Measurements from ENCODE around the gene ZNF385C. TPM values are rescaled to one million over a fixed set of nuclear protein-coding genes. Genes with fewer than 3 reads are reported as not detected.

The ZNF385C gene
- total RNA-seq, 1 donor from 2014 or later: not detected

DNA sequence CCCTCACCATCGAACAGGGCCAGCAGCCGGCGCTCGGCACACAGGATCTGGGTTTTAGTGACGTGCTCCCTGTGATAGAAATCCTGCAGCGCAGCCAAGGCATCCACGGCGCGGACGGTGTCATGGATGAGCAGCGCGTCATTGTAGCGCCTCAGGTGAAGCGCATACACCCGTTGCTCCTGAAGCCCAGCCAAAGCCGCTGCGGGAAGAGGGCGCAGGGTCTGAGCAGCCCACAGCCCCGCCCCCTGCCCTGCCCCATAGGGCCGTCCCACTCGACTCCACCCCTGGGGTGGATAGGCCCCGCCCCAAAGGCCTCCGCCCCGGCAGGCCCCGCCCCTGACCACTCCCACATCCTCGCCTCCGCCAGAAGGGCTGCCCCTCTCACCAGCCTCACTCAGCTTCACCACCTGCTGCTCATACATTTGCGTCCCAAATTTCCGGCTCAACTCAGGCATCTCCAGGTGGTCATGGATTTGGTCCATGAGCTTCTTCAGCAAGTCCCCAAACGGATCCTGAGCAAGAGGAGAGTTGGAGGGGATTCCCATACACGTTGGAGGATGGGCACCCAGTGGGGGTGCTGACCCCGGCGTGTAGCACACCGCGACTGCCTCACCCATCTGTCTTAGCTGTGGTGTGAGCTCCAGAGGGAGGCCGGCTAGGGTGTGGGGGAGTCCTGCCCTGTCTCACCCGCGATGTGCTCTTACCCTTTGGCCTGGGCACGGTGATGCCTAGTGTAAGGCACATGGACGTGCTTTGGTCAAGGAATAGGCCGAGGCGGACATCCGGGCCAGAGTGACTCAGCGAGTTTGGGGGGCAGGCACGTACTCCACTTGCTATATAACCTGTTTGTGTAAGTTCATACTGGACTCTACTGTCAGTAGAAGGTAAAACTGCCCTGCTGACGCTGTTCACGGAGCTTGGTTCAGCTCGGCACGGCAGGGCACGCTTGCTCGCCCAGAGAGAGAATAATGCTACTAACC lies 9.6 kb upstream of the ZNF385C start:
- DNase-seq: peak; percentile 70

GRCh38 chr17:42107124-42107523 lies 8.9 kb upstream of the ZNF385C start:
- DNase-seq: no peak

- no peak for DNase-seq
These were observed 7.7 kb upstream of the ZNF385C start for GRCh38 chr17:42106009-42106408.

- DNase-seq: no peak
These were observed 6.0 kb upstream of the ZNF385C start for GRCh38 chr17:42104264-42104663.

DNA sequence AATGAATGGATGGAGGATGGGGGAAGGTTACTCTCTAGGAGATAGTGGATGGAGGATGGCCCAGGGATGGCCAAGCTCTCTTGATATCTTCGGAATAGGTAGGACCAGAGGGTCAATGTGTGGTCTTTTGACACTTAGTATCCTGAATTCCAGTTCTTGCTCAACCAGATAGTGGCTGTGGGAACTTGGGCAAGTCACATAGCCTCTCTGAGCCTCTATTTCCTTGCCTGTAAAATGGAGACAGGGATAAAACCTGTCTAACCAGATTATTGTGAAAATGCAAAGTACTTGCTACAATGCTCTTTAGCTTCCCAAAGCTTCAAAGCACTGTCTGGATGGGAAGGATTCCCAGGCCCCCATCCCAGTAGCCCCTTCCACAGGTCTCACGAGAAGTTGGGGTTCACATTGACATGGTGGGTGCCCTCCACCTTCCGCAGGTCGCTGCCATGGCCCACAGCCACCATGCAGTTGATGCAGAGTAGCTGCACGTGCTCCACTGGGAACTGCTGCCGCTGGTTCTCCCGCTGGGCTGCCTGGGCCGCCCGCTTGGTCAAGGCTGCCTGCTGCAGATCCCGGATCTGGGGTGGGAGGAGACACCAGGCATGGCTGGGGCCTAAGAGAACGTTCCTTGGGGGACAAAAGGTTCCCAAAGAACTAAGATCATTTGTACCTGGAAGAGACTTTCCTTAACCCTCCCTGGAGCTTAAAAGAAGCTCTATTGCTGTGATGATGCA lies 5.1 kb upstream of the ZNF385C start:
- DNase-seq: no peak

GRCh38 chr17:42101513-42102292 lies 3.4 kb upstream of the ZNF385C start:
- DNase-seq: peak; percentile 89

DNA sequence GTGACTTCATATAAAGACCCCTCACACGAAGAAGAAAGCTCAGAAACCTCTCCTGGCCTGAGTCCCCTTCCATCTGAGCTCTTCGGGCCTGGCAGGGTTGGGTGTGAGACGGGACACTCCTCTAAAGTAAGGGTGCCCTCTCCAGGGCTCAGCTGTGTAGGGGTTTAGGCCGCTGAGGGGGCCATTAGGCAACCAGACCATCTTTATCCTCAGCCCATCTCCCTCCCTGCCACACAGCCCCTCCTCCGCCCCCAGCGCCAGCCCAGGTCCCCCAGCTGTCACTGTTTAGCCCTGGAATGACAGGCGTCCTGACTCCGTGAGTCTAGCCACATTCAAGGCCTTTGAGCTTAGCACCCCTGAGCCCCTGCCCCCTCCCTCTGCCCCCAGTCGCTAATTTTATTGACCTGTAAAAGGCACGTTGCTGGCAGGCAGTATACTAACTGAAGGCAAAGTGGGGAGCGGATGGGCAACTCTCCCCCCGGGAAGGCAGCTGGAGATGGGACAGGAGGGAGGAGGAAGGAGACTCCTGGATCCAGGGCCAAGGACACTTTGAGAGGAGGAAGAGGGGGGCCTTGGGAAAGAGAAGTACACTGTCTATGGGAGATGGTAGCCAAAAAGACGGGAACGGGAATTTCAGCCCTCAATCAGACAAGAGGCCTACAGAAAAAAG lies 592 bp upstream of the ZNF385C start:
- DNase-seq: no peak

DNA sequence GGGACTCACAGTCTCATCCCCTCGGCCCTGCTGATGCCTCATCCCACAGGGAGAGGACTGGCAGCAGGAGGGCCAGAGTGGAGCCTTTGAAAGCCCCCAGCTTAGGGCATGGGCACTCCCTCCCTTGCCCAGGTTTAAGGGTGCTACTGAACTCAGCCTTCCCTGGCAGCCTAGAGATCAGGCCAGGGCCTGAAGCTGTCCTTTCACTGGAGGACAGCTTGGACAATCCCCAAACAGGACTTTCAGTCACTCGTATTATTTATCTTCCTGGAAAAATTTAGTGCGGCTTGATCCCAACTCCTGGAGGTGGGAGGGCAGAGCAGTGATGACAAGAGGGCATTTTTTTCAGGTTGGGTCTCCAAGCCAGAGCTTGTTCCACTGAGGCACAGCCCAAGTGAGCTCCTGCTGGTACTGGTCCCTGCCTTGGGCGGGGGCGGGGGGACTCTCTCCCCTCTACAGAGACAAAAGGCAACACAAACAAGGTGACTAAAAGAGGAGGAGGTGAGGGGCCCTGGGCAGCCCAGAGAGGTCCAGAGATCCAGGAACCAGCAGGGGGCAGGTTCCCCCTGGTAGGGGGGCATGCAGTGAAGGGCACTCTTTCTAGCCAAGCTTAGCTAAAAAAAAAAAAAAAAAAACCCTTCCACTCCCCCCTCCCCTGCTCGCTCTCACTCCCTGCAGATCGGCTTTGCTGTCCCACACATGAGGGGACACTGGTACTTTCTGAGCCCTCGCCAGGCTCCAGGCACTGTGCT lies 1.7 kb downstream of the ZNF385C start:
- DNase-seq: no peak

- DNase-seq: no peak
These were observed 3.8 kb downstream of the ZNF385C start for GRCh38 chr17:42094375-42095069.

- DNase-seq: no peak
These were observed 5.3 kb downstream of the ZNF385C start for GRCh38 chr17:42092939-42093338.

DNA sequence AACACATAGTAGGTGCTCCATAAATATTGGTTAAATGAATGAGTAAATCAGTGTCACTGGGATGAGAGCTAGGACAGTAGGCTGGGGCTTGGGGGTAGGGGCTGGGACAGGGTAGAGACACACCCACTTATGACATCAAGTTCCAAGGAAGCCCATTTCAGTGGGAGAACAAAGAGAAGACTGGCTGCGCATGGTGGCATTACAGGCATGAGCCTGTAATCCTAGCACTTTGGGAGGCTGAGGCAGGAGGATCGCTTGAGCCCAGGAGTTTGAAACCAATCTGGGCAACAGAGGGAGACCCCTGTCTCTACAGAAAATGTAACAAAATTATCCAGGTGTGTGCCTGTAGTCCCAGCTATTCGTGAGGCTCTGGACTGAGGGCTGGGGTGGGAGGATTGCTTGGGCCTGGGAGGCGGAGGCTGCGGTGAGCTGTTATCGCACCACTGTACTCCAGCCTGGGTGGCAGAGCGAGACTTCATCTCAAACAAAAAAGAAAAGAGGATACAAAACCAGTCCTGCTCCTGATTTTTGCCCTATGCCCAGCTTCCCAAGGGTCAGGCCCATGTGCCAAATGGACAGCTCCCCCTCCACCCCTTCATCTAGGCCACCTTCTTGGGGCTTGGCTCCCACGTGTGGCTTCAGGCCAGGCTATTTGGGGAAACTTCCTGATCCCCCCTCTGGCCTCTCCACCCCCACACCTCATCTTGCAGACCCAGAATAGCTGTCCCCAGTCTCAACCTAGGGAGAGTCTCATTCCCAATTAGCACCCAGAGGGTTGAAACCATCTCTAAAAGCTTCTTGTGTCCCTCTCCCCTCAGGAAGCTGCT lies 7.1 kb downstream of the ZNF385C start:
- no peak for DNase-seq

GRCh38 chr17:42088736-42089135 lies 9.5 kb downstream of the ZNF385C start:
- DNase-seq: no peak

DNA sequence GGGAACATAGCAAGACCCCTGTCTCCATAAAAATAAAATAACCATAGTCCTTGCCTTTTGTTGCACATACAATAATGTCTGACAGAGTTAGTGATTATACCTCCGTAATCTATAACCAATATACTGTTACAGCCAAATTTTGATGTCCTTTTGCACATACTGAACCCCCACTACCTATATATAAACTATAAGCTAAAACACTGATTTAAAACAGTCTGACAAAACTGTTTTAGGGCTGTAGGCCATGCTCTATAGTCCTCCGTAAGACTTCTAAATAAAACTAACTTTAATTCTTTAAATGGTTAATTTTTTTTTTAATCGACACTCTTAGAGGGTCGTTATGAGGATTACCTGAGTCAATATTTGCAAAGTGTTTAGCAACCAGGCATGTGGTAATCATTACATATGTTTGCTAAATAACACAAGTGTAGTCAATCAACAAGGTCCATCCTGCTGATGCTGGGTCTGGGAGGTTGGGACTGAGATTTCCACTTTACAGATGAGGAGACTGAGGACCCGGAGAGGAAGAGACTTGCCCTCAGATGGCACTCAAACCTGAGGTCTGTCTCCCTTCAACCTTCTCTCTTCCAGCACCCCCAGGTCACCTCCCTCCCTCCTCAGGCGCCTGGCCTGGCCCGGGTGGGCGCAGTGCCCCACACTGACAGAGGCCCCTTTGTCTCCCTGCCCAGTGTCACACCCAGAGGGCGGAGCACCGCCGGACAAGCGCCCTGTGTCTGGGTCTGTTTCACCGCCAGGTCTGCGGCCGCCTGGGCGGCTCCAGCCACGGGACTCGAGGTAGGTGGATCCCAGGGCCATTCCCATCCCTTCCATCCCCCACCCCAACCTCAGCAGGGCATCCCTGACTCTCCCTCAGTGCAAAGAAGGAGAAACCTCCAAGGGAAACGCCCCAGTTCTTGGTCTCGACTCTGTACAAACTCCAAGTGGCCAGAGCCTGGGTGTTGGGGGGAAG lies 10.3 kb downstream of the ZNF385C start:
- DNase-seq: no peak

GRCh38 chr17:42087042-42087701 lies 11.1 kb downstream of the ZNF385C start:
- DNase-seq: no peak

DNA sequence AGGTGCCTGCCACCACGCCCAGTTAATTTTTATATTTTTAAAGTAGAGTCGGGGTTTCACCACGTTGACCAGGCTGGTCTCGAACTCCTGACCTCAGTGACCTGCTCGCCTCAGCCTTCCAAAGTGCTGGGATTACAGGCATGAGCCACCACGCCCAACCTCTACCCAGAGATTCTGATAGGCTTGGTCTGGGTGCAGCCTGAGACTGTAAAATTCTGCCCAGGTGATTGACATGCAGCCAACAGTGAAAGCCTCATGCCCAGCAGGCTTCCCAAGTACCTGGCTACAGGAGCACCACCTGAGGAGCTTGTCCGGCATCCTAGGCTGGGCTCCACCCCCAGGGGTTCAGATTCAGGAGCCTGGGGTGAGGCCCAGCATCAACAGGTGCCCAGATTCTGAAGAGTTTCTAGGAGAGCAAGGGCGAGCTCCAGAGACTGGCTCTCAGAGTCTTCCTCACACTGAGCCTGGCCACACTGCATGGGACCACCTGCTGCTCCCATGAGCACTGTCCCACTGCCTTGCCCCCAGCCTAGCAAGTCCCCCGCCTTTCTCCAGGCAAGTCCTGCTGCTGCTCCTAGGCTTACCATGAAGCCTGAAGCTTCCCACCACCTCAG lies 16.6 kb downstream of the ZNF385C start:
- DNase-seq: no peak

- DNase-seq: no peak
These were observed 18.7 kb downstream of the ZNF385C start for GRCh38 chr17:42079541-42079940.

DNA sequence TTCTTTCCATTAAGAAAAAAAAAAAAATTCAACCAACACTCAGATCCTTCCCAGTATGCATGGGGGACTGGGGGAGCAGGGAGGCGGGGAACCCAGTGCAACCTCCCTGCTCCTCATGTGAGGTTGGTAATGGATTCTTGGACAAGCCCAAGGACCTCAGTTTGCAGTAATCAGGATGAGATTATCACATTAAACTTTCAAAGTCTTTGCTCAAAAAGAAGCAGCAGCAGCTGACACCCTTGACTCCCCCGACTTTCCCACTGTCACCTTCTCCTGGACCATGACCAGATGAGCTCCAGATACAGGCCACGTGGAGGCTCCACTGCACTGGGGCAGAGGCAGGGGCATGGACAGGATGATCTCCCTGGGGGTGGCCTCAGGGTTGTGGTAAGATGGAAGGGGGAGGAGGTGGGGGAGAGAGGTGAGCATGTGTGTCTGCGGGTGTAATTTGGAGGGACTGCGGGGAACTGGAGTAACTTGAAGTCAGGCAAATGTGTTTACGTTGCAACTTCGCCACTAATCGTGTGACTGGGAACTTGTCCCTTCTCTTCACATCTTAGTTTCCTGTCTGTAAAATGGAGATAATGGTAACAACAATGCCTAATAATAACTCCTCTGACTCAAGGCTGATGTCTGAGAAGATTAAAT lies 19.8 kb downstream of the ZNF385C start:
- DNase-seq: peak; percentile 31

All from dermis blood vessel endothelial cell (primary cell).